Measurements from ENCODE around the gene ARSG.

GRCh38 chr17:68427575-68427974 lies 136.3 kb downstream of the ARSG start:
- TF ChIP-seq ARNT (IDR thresholded peaks at IDR 0.05) = no peak
- TF ChIP-seq L3MBTL2 (conservative IDR thresholded peaks at IDR 0.05) = no peak
- TF ChIP-seq FOXK2 (IDR thresholded peaks at IDR 0.05) = no peak
- TF ChIP-seq BHLHE40 (IDR thresholded peaks at IDR 0.05; ENCODE audit: borderline replicate concordance) = no peak
- no peak for TF ChIP-seq FOXA1 (IDR thresholded peaks at IDR 0.05)
- no peak for TF ChIP-seq HDGF (IDR thresholded peaks at IDR 0.05; ENCODE audit: borderline replicate concordance)
- no peak for TF ChIP-seq TARDBP (IDR thresholded peaks at IDR 0.05)
